Epithelial cell of proximal tubule (primary cell): ENCODE data around the gene CSNK2A2. TPM values are rescaled to one million over a fixed set of nuclear protein-coding genes. Genes with fewer than 3 reads are reported as not detected.

Experiments
- DNase-seq: peaks from one replicate; pipeline ENCODE4 v3.0.0-alpha.2; 2011; ENCODE audit warnings: low read depth
- H3K4me3 ChIP-seq: 2 replicates; pipeline ENCODE4 v1.5.1; 2011; ENCODE audit warnings: low read depth, mild to moderate bottlenecking, low read length
- total RNA-seq: library from RNA; depleted of rRNA; stranded (reverse); fragments of >200 nt; gene quantifications from 2 replicates; pipeline ENCODE4 v1.2.3, GENCODE V29; 2015
- TF ChIP-seq, protein P1 (sequence below): conservative IDR thresholded peaks from 2 replicates; pipeline ENCODE4 v1.5.1; 2012; ENCODE audit warnings: low read depth, mild to moderate bottlenecking, low read length

Gene CSNK2A2
- total RNA-seq, 1 donor from 2014 or later, result 20.2 TPM

GRCh38 chr16:58124601-58124915 lies 73.3 kb downstream of the CSNK2A2 start:
- DNase-seq, result no peak

GRCh38 chr16:58123896-58124600 lies 73.9 kb downstream of the CSNK2A2 start:
- no peak overlapping the region for H3K4me3 ChIP-seq
- TF ChIP-seq, protein P1, sequence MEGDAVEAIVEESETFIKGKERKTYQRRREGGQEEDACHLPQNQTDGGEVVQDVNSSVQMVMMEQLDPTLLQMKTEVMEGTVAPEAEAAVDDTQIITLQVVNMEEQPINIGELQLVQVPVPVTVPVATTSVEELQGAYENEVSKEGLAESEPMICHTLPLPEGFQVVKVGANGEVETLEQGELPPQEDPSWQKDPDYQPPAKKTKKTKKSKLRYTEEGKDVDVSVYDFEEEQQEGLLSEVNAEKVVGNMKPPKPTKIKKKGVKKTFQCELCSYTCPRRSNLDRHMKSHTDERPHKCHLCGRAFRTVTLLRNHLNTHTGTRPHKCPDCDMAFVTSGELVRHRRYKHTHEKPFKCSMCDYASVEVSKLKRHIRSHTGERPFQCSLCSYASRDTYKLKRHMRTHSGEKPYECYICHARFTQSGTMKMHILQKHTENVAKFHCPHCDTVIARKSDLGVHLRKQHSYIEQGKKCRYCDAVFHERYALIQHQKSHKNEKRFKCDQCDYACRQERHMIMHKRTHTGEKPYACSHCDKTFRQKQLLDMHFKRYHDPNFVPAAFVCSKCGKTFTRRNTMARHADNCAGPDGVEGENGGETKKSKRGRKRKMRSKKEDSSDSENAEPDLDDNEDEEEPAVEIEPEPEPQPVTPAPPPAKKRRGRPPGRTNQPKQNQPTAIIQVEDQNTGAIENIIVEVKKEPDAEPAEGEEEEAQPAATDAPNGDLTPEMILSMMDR, result no peak

More at GRCh38 chr16:58124601-58124915, 73.3 kb downstream of the CSNK2A2 start:
- no peak overlapping the region for H3K4me3 ChIP-seq
- TF ChIP-seq, protein P1, result no peak

DNA sequence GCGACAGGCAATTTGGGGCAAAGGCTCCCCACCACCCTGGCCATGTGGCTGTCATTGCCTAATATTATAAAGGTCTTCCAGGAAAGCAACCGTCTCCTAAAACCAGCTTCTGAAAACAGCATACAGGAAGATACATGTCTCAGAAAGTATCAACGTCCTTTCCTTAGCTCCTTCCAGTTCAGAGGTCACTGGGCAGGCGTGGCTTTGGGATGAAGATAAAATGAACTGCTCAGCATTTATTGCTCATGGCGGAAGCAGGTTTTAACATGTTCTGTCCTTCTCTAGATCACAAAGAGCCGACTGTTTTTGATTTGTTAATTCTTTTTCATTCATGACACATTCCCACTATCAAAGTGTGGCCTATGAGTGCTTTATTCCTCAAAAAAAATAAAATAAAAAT lies 76.8 kb downstream of the CSNK2A2 start:
- TF ChIP-seq, protein P1, result no peak
- DNase-seq, result no peak
- H3K4me3 ChIP-seq, result peak overlapping the region; percentile 30

More at GRCh38 chr16:58123896-58124600, 73.9 kb downstream of the CSNK2A2 start:
- DNase-seq, result no peak

- H3K4me3 ChIP-seq, result no peak overlapping the region
- TF ChIP-seq, protein P1, result no peak
- DNase-seq, result no peak
Measured at GRCh38 chr16:58120234-58120633, 77.7 kb downstream of the CSNK2A2 start.

GRCh38 chr16:58119509-58119845 lies 78.4 kb downstream of the CSNK2A2 start:
- no peak overlapping the region for H3K4me3 ChIP-seq
- TF ChIP-seq, protein P1, result no peak

GRCh38 chr16:58118801-58119508 lies 79.0 kb downstream of the CSNK2A2 start:
- no peak for DNase-seq
- no peak overlapping the region for H3K4me3 ChIP-seq
- TF ChIP-seq, protein P1, result no peak

More at GRCh38 chr16:58119509-58119845, 78.4 kb downstream of the CSNK2A2 start:
- DNase-seq, result no peak
